Measurements from ENCODE around the gene SLC30A3. TPM values are rescaled to one million over a fixed set of nuclear protein-coding genes. Genes with fewer than 3 reads are reported as not detected.
A peak's percentile ranks its signal among the peaks of the same experiment; 100 is the strongest.

SLC30A3 gene
- total RNA-seq, 2 donors from 2014 or later: 1.5 to 2.8 TPM

DNA sequence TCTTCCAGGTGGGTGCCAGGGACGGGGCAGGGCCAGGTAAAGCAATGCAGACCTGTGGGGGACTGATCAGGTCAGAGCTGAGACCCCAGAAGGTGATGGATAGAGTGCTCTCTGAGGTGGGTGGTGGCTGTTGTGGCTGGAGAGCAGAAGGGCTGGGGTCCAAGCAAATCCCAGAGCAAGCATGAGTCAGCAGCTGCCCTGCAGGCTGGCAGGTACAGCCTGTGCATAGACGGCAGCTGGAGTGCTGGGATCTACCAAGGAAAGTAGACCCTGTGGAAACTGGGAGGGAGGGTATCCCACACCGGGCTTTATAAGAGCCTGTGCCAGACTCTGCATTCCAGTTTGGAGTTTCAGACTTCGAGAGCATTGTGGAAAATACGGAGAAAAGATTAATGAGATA, 20.0 kb upstream of the SLC30A3 start:
- Histone ChIP-seq H3K27ac (ENCODE audit: low read depth, low read length) (no peak overlapping the region), H3K4me1 (ENCODE audit: control insufficient read depth, insufficient read depth, low read length) (peaks cover 16% of the 10 kb centered on the region), H3K36me3 (ENCODE audit: control insufficient read depth, insufficient read depth, low read length) (no peaks in the 10 kb centered on the region), H3K9ac (ENCODE audit: extremely low read depth, low read length, poor library complexity, severe bottlenecking) (no peak overlapping the region), H3K9me3 (ENCODE audit: control insufficient read depth, low read length) (no peaks in the 10 kb centered on the region), H3K27me3 (ENCODE audit: control insufficient read depth, insufficient read depth, low read length, poor library complexity, severe bottlenecking) (no peaks in the 10 kb centered on the region), H3K4me3 (ENCODE audit: low read length) (no peak overlapping the region)
- Mint-ChIP-seq H3K4me3 (peak overlapping the region; percentile 38), H3K9me3 (no peaks in the 10 kb centered on the region), H3K27me3 (ENCODE audit: insufficient read depth) (peaks cover 10% of the 10 kb centered on the region), H3K27ac (peak overlapping the region; percentile 90), H3K4me1 (peaks cover 19% of the 10 kb centered on the region), H3K36me3 (ENCODE audit: low read depth) (no peaks in the 10 kb centered on the region)
- DNase-seq: peak; percentile 77
- TF ChIP-seq, protein P1, sequence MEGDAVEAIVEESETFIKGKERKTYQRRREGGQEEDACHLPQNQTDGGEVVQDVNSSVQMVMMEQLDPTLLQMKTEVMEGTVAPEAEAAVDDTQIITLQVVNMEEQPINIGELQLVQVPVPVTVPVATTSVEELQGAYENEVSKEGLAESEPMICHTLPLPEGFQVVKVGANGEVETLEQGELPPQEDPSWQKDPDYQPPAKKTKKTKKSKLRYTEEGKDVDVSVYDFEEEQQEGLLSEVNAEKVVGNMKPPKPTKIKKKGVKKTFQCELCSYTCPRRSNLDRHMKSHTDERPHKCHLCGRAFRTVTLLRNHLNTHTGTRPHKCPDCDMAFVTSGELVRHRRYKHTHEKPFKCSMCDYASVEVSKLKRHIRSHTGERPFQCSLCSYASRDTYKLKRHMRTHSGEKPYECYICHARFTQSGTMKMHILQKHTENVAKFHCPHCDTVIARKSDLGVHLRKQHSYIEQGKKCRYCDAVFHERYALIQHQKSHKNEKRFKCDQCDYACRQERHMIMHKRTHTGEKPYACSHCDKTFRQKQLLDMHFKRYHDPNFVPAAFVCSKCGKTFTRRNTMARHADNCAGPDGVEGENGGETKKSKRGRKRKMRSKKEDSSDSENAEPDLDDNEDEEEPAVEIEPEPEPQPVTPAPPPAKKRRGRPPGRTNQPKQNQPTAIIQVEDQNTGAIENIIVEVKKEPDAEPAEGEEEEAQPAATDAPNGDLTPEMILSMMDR (conservative IDR thresholded peaks at IDR 0.05): no peak
- WGBS, 2 experiments (ENCODE audit: insufficient coverage in 1 of 2, insufficient read length in 1 of 2): 52 to 60% methylated on average over 5 of the region's 5 CpGs

- no peaks in the 10 kb centered on the region for H3K36me3 Mint-ChIP-seq (ENCODE audit: low read depth)
- Histone ChIP-seq H3K9ac (ENCODE audit: extremely low read depth, low read length, poor library complexity, severe bottlenecking) (no peak within 1 kb of the TSS), H3K36me3 (ENCODE audit: control insufficient read depth, insufficient read depth, low read length) (no peaks in the 10 kb centered on the region), H3K27me3 (ENCODE audit: control insufficient read depth, insufficient read depth, low read length, poor library complexity, severe bottlenecking) (no peaks in the 10 kb centered on the region), H3K4me3 (ENCODE audit: low read length) (no peak within 1 kb of the TSS), H3K4me1 (ENCODE audit: control insufficient read depth, insufficient read depth, low read length) (peaks cover 16% of the 10 kb centered on the region), H3K9me3 (ENCODE audit: control insufficient read depth, low read length) (no peaks in the 10 kb centered on the region), H3K27ac (ENCODE audit: low read depth, low read length) (no peak within 1 kb of the TSS)
- peak; percentile 70 for DNase-seq
- H3K9me3 Mint-ChIP-seq: no peaks in the 10 kb centered on the region
- H3K4me3 Mint-ChIP-seq: peak within 1 kb of the TSS; percentile 38
- H3K4me1 Mint-ChIP-seq: peaks cover 19% of the 10 kb centered on the region
- H3K27ac Mint-ChIP-seq: peak within 1 kb of the TSS; percentile 90
- TF ChIP-seq, protein P1 (conservative IDR thresholded peaks at IDR 0.05): no peak
- 54 to 73% methylated on average over 3 to 5 of the region's 5 CpGs for WGBS, 2 experiments (ENCODE audit: insufficient coverage in 1 of 2, insufficient read length in 1 of 2)
- peaks cover 15% of the 10 kb centered on the region for H3K27me3 Mint-ChIP-seq (ENCODE audit: insufficient read depth)
Measured at GRCh38 chr2:27281855-27282559, 19.2 kb upstream of the SLC30A3 start, which contains the start of gene TRIM54. TRIM54 (plus strand) TSS chr2:27282429; CDS start chr2:27282732, 303 bp downstream.

DNA sequence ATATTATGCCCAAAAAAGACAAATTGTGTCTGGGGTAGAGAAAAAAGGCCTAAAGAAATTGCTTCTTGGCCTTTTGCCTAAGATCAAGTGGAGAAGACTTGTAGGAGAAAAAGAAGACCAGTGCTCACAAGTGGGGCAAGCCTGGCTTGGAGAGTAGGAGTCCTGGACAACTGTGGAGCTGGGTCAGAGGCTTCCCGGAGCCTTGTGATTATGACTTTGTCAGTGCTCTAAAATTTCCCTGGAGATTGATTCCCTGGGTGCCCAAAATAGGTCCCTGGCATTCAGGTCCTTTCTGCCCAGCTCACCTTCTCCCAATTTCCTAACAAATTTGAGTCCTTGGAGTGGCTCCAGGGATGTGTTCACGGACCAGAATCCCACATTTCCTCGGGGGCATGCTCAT, 18.6 kb upstream of the SLC30A3 start:
- no peaks in the 10 kb centered on the region for H3K36me3 Mint-ChIP-seq (ENCODE audit: low read depth)
- 95 to 100% methylated on average over 2 to 3 of the region's 3 CpGs for WGBS, 2 experiments (ENCODE audit: insufficient coverage in 1 of 2, insufficient read length in 1 of 2)
- H3K27ac ChIP-seq (ENCODE audit: low read depth, low read length): no peak overlapping the region
- H3K4me1 Mint-ChIP-seq: peaks cover 23% of the 10 kb centered on the region
- no peak overlapping the region for H3K4me3 ChIP-seq (ENCODE audit: low read length)
- no peak overlapping the region for H3K4me3 Mint-ChIP-seq
- no peaks in the 10 kb centered on the region for H3K9me3 ChIP-seq (ENCODE audit: control insufficient read depth, low read length)
- H3K36me3 ChIP-seq (ENCODE audit: control insufficient read depth, insufficient read depth, low read length): no peaks in the 10 kb centered on the region
- peaks cover 18% of the 10 kb centered on the region for H3K27me3 Mint-ChIP-seq (ENCODE audit: insufficient read depth)
- peaks cover 18% of the 10 kb centered on the region for H3K4me1 ChIP-seq (ENCODE audit: control insufficient read depth, insufficient read depth, low read length)
- no peaks in the 10 kb centered on the region for H3K9me3 Mint-ChIP-seq
- no peak for DNase-seq
- H3K27ac Mint-ChIP-seq: no peak overlapping the region
- no peak overlapping the region for H3K9ac ChIP-seq (ENCODE audit: extremely low read depth, low read length, poor library complexity, severe bottlenecking)
- TF ChIP-seq, protein P1 (conservative IDR thresholded peaks at IDR 0.05): no peak
- H3K27me3 ChIP-seq (ENCODE audit: control insufficient read depth, insufficient read depth, low read length, poor library complexity, severe bottlenecking): no peaks in the 10 kb centered on the region
